Measurements from ENCODE around the gene LAMB1.

LAMB1 gene

GRCh38 chr7:107878636-107879035 is 124.3 kb downstream of the LAMB1 start:
- TF ChIP-seq GATA1 (IDR thresholded peaks at IDR 0.05; ENCODE audit: low read depth, low read length) (no peak), POLR2A (IDR thresholded peaks at IDR 0.05; ENCODE audit: low read length) (no peak)
- DNase-seq: no peak

GRCh38 chr7:107877731-107878382 is 125.1 kb downstream of the LAMB1 start:
- DNase-seq: no peak
- TF ChIP-seq POLR2A (IDR thresholded peaks at IDR 0.05; ENCODE audit: low read length) (no peak), GATA1 (IDR thresholded peaks at IDR 0.05; ENCODE audit: low read depth, low read length) (no peak)

- TF ChIP-seq GATA1 (IDR thresholded peaks at IDR 0.05; ENCODE audit: low read depth, low read length) (no peak), POLR2A (IDR thresholded peaks at IDR 0.05; ENCODE audit: low read length) (no peak)
- DNase-seq: no peak
Observed at GRCh38 chr7:107876916-107877315, 126.0 kb downstream of the LAMB1 start.

- DNase-seq: peak; percentile 84 to 90
- TF ChIP-seq GATA1 (IDR thresholded peaks at IDR 0.05; ENCODE audit: low read depth, low read length): no peak
- no peak for TF ChIP-seq POLR2A (IDR thresholded peaks at IDR 0.05; ENCODE audit: low read length)
Observed at GRCh38 chr7:107874605-107875446, 128.1 kb downstream of the LAMB1 start.

GRCh38 chr7:107874111-107874510 is 128.8 kb downstream of the LAMB1 start:
- TF ChIP-seq POLR2A (IDR thresholded peaks at IDR 0.05; ENCODE audit: low read length) (no peak), GATA1 (IDR thresholded peaks at IDR 0.05; ENCODE audit: low read depth, low read length) (no peak)
- DNase-seq: peak; percentile 25 to 47

Measured in erythroblast (primary cell).